Measurements from ENCODE around the gene U2AF1L4. TPM values are rescaled to one million over a fixed set of nuclear protein-coding genes. Genes with fewer than 3 reads are reported as not detected.
A peak's percentile ranks its signal among the peaks of the same experiment; 100 is the strongest.

The U2AF1L4 gene
- 10 to 100 TPM; 71.0 to 83.6 TPM for total RNA-seq

- H3K4me1 Mint-ChIP-seq (ENCODE audit: low read depth): peaks cover 68% of the 10 kb centered on the region
- peaks cover 6 to 12% of the 10 kb centered on the region in 2 donors for H3K36me3 Mint-ChIP-seq (ENCODE audit: insufficient read depth in 2 of 2)
- ATAC-seq (replicated peaks in 1 of 2): peak; percentile 55 to 56
Observed at GRCh38 chr19:35745328-35746086, at the start of gene U2AF1L4, which contains the start of gene PSENEN. Gene U2AF1L4, minus strand, starts transcription at chr19:35745418. Its CDS starts 27 bp downstream, at chr19:35745391. Gene PSENEN, plus strand, starts transcription at chr19:35745651. Its CDS starts 280 bp downstream, at chr19:35745931.

GRCh38 chr19:35793381-35794165 is 48.4 kb upstream of the U2AF1L4 start:
- Mint-ChIP-seq H3K4me1 (ENCODE audit: low read depth) (peaks cover 6% of the 10 kb centered on the region), H3K4me3 (no peak overlapping the region), H3K27ac (no peak overlapping the region), H3K27me3 (ENCODE audit: low read depth) (peaks cover 26% of the 10 kb centered on the region), H3K36me3 (ENCODE audit: insufficient read depth in 2 of 2) (no peaks in the 10 kb centered on the region), H3K9me3 (no peaks in the 10 kb centered on the region)
- no peak for DNase-seq
- no peak for ATAC-seq (replicated peaks in 1 of 2)

More at GRCh38 chr19:35745328-35746086, at the start of gene U2AF1L4, which contains the start of gene PSENEN:
- Mint-ChIP-seq H3K27me3 (ENCODE audit: low read depth) (no peaks in the 10 kb centered on the region), H3K9me3 (no peaks in the 10 kb centered on the region), H3K27ac (peak within 1 kb of the TSS; percentile 95), H3K4me3 (peak within 1 kb of the TSS; percentile 91 to 95)
- DNase-seq: peak; percentile 96

GRCh38 chr19:35792888-35793287 is 47.7 kb upstream of the U2AF1L4 start:
- Mint-ChIP-seq H3K27me3 (ENCODE audit: low read depth) (peaks cover 21% of the 10 kb centered on the region), H3K9me3 (no peaks in the 10 kb centered on the region), H3K27ac (no peak overlapping the region), H3K4me1 (ENCODE audit: low read depth) (peaks cover 6% of the 10 kb centered on the region), H3K36me3 (ENCODE audit: insufficient read depth in 2 of 2) (no peaks in the 10 kb centered on the region), H3K4me3 (no peak overlapping the region)
- no peak for ATAC-seq (replicated peaks in 1 of 2)
- no peak for DNase-seq

- DNase-seq: no peak
- Mint-ChIP-seq H3K27ac (no peak overlapping the region), H3K27me3 (ENCODE audit: low read depth) (peaks cover 17% of the 10 kb centered on the region), H3K4me3 (no peak overlapping the region), H3K9me3 (no peaks in the 10 kb centered on the region), H3K4me1 (ENCODE audit: low read depth) (peaks cover 6% of the 10 kb centered on the region), H3K36me3 (ENCODE audit: insufficient read depth in 2 of 2) (no peaks in the 10 kb centered on the region)
- ATAC-seq (replicated peaks in 1 of 2): no peak
Observed at GRCh38 chr19:35792312-35792711, 47.1 kb upstream of the U2AF1L4 start.

- H3K9me3 Mint-ChIP-seq: no peaks in the 10 kb centered on the region
- H3K4me3 Mint-ChIP-seq: no peak overlapping the region
- ATAC-seq (replicated peaks in 1 of 2): no peak
- H3K36me3 Mint-ChIP-seq (ENCODE audit: insufficient read depth in 2 of 2): no peaks in the 10 kb centered on the region
- peaks cover under 1% of the 10 kb centered on the region for H3K4me1 Mint-ChIP-seq (ENCODE audit: low read depth)
- peaks cover 12% of the 10 kb centered on the region for H3K27me3 Mint-ChIP-seq (ENCODE audit: low read depth)
- no peak for DNase-seq
- no peak overlapping the region for H3K27ac Mint-ChIP-seq
Observed at GRCh38 chr19:35791814-35792279, 46.6 kb upstream of the U2AF1L4 start.

- H3K27me3 Mint-ChIP-seq (ENCODE audit: low read depth): peaks cover 5% of the 10 kb centered on the region
- DNase-seq (peak; percentile 17 to 18), ATAC-seq (replicated peaks in 1 of 2) (peak; percentile 32 to 41)
- no peaks in the 10 kb centered on the region for H3K9me3 Mint-ChIP-seq
- no peaks in the 10 kb centered on the region for H3K36me3 Mint-ChIP-seq (ENCODE audit: insufficient read depth in 2 of 2)
- no peak overlapping the region for H3K27ac Mint-ChIP-seq
- H3K4me3 Mint-ChIP-seq: no peak overlapping the region
- H3K4me1 Mint-ChIP-seq (ENCODE audit: low read depth): no peaks in the 10 kb centered on the region
Observed at GRCh38 chr19:35790981-35791813, 46.0 kb upstream of the U2AF1L4 start.

GRCh38 chr19:35789978-35790944 is 45.0 kb upstream of the U2AF1L4 start:
- no peaks in the 10 kb centered on the region for H3K27me3 Mint-ChIP-seq (ENCODE audit: low read depth)
- no peaks in the 10 kb centered on the region for H3K4me1 Mint-ChIP-seq (ENCODE audit: low read depth)
- H3K9me3 Mint-ChIP-seq: no peaks in the 10 kb centered on the region
- H3K27ac Mint-ChIP-seq: no peak overlapping the region
- DNase-seq (no peak), ATAC-seq (replicated peaks in 1 of 2) (no peak)
- H3K36me3 Mint-ChIP-seq (ENCODE audit: insufficient read depth in 2 of 2): no peaks in the 10 kb centered on the region
- H3K4me3 Mint-ChIP-seq: no peak overlapping the region

GRCh38 chr19:35789195-35789977 is 44.2 kb upstream of the U2AF1L4 start:
- Mint-ChIP-seq H3K9me3 (no peaks in the 10 kb centered on the region), H3K4me1 (ENCODE audit: low read depth) (no peaks in the 10 kb centered on the region), H3K36me3 (ENCODE audit: insufficient read depth in 2 of 2) (no peaks in the 10 kb centered on the region), H3K27ac (no peak overlapping the region), H3K4me3 (no peak overlapping the region), H3K27me3 (ENCODE audit: low read depth) (no peaks in the 10 kb centered on the region)
- ATAC-seq (replicated peaks in 1 of 2) (no peak), DNase-seq (no peak)

- Mint-ChIP-seq H3K27ac (no peak overlapping the region), H3K36me3 (ENCODE audit: insufficient read depth in 2 of 2) (no peaks in the 10 kb centered on the region), H3K9me3 (no peaks in the 10 kb centered on the region), H3K27me3 (ENCODE audit: low read depth) (no peaks in the 10 kb centered on the region), H3K4me3 (no peak overlapping the region), H3K4me1 (ENCODE audit: low read depth) (no peaks in the 10 kb centered on the region)
- no peak for DNase-seq
- ATAC-seq (replicated peaks in 1 of 2): no peak
Observed at GRCh38 chr19:35788205-35788960, 43.2 kb upstream of the U2AF1L4 start.

- Mint-ChIP-seq H3K36me3 (ENCODE audit: insufficient read depth in 2 of 2) (peaks cover 0 to 3% of the 10 kb centered on the region in 2 donors), H3K9me3 (no peaks in the 10 kb centered on the region), H3K27ac (no peak overlapping the region), H3K4me1 (ENCODE audit: low read depth) (no peaks in the 10 kb centered on the region), H3K4me3 (no peak overlapping the region), H3K27me3 (ENCODE audit: low read depth) (no peaks in the 10 kb centered on the region)
- DNase-seq (no peak), ATAC-seq (replicated peaks in 1 of 2) (no peak)
Observed at GRCh38 chr19:35787227-35787799, 42.1 kb upstream of the U2AF1L4 start.

Data from activated T-cell treated with anti-CD3 and anti-CD28 coated beads, Interleukin-2, amount 50 U/mL, for 72 hours (primary cell).